H1 (cell line): ENCODE results near the gene SLX4IP. TPM values are rescaled to one million over a fixed set of nuclear protein-coding genes. Genes with fewer than 3 reads are reported as not detected.

ENCODE experiments used
- CTCF ChIA-PET: fragments of 300-600 bp; sonication (Branson Sonifier 250); formaldehyde crosslinking; loops from one replicate; lab custom pipeline; 2021; ENCODE audit not compliant: partially characterized antibody; lab: Charles Lee
- POLR2A ChIA-PET: fragments of 300-600 bp; sonication (Branson Sonifier 250); formaldehyde crosslinking; loops from one replicate; lab custom pipeline; 2021; ENCODE audit warnings: inconsistent platforms; ENCODE audit not compliant: partially characterized antibody; lab: Charles Lee
- DNase-seq, 2 experiments: peaks; one replicate each; pipeline versions ENCODE4 v3.0.0 to v3.0.0-alpha.2; 2010 to 2022; ENCODE audit warnings: low spot score in 2 of 2, low read depth in 1 of 2, mixed read lengths in 1 of 2
- FAIRE-seq: peaks from 2 replicates; lab custom pipeline; 2011; peaks lifted over from hg19 to GRCh38; lab: Jason Lieb, UNC
- H2AFZ ChIP-seq: 2 replicates; pipeline ENCODE4 v1.8.1; 2012; ENCODE audit warnings: low read length, inconsistent platforms
- H2AK5ac ChIP-seq: 2 replicates; pipeline ENCODE4 v1.6.1; 2013; ENCODE audit warnings: low read depth, low read length
- H2BK120ac ChIP-seq: replicated peaks from 2 replicates; pipeline ENCODE3; 2013; ENCODE audit warnings: low read depth, low read length, inconsistent platforms
- H2BK12ac ChIP-seq: 2 replicates; pipeline ENCODE4 v1.6.1; 2013; ENCODE audit warnings: low read depth, low read length
- H2BK15ac ChIP-seq: 2 replicates; pipeline ENCODE4 v1.6.1; 2013; ENCODE audit warnings: low read length
- H2BK20ac ChIP-seq: 2 replicates; pipeline ENCODE4 v1.6.1; 2013; ENCODE audit warnings: low read length
- H2BK5ac ChIP-seq: 2 replicates; pipeline ENCODE4 v1.6.1; 2013; ENCODE audit warnings: low read depth, low read length
- H3K14ac ChIP-seq: 2 replicates; pipeline ENCODE4 v1.6.1; 2013; ENCODE audit warnings: inconsistent platforms; ENCODE audit not compliant: insufficient read length
- H3K18ac ChIP-seq: 2 replicates; pipeline ENCODE4 v1.6.1; 2013; ENCODE audit warnings: low read length; ENCODE audit errors: extremely low read depth
- H3K23ac ChIP-seq: 2 replicates; pipeline ENCODE4 v1.6.1; 2013; ENCODE audit warnings: inconsistent platforms; ENCODE audit not compliant: insufficient read length
- H3K23me2 ChIP-seq: 2 replicates; pipeline ENCODE4 v1.6.1; 2013; ENCODE audit warnings: low read depth, low read length
- H3K27ac ChIP-seq: 2 replicates; pipeline ENCODE4 v1.6.1; 2011; ENCODE audit warnings: low read depth, low read length, inconsistent platforms
- H3K27me3 ChIP-seq, 4 experiments: replicated peaks in 1 of 4; 1 replicate in 1 of 4; 2 replicates in 3 of 4; pipeline versions ENCODE4 v1.6.1 to v1.8.1; 2011 to 2013; ENCODE audit warnings: low read length in 3 of 4, mild to moderate bottlenecking in 3 of 4, inconsistent platforms in 2 of 4, mixed read lengths in 2 of 4, moderate library complexity in 1 of 4; ENCODE audit not compliant: control insufficient read depth in 3 of 4, insufficient read depth in 3 of 4; ENCODE audit errors: extremely low read depth in 1 of 4
- H3K36me3 ChIP-seq, 4 experiments: 2 replicates each; pipeline versions ENCODE4 v1.6.1 to v1.8.1; 2011 to 2013; ENCODE audit warnings: mild to moderate bottlenecking in 4 of 4, low read length in 3 of 4, moderate library complexity in 2 of 4, control low read depth in 1 of 4, inconsistent platforms in 1 of 4; ENCODE audit not compliant: insufficient read depth in 4 of 4, control insufficient read depth in 2 of 4
- H3K4ac ChIP-seq: replicated peaks from 2 replicates; pipeline ENCODE3; 2013; ENCODE audit warnings: low read length, low read depth, mixed read lengths, inconsistent platforms; ENCODE audit not compliant: insufficient read length
- H3K4me1 ChIP-seq, 4 experiments: replicated peaks in 1 of 4; 1 replicate in 1 of 4; 2 replicates in 3 of 4; pipeline versions ENCODE4 v1.6.1 to v1.8.1; 2011 to 2013; ENCODE audit warnings: low read length in 3 of 4, inconsistent platforms in 2 of 4, mixed read lengths in 1 of 4; ENCODE audit not compliant: insufficient read depth in 4 of 4, control insufficient read depth in 3 of 4
- H3K4me2 ChIP-seq, 2 experiments: 2 replicates each; pipeline versions ENCODE4 v1.6.1 to v1.8.1; 2011 to 2013; ENCODE audit warnings: low read depth in 2 of 2, low read length in 2 of 2, control low read depth in 1 of 2, inconsistent platforms in 1 of 2, mild to moderate bottlenecking in 1 of 2; ENCODE audit not compliant: insufficient read depth in 1 of 2
- H3K4me3 ChIP-seq, 4 experiments: fragments of 200-600, 300-600 bp in 1 of 4; sonication (generic), shearing (Covaris generic), sonication (Bioruptor Twin) in 1 of 4; 2 replicates each; pipeline versions ENCODE4 v1.5.1 to v1.8.1; 2011 to 2016; ENCODE audit warnings: low read length in 4 of 4, low read depth in 3 of 4, control low read depth in 2 of 4, inconsistent platforms in 2 of 4, mild to moderate bottlenecking in 2 of 4, mixed read lengths in 1 of 4, moderate library complexity in 1 of 4; ENCODE audit not compliant: insufficient read depth in 2 of 4; ENCODE audit errors: extremely low read depth in 1 of 4
- H3K56ac ChIP-seq: replicated peaks from 2 replicates; pipeline ENCODE3; 2013; ENCODE audit warnings: low read depth, mild to moderate bottlenecking, mixed read lengths, low read length, inconsistent platforms; ENCODE audit not compliant: insufficient read length
- H3K79me1 ChIP-seq: 2 replicates; pipeline ENCODE4 v1.6.1; 2013; ENCODE audit warnings: low read depth, low read length, control low read depth
- H3K79me2 ChIP-seq, 2 experiments: 2 replicates each; pipeline versions ENCODE4 v1.6.1 to v1.8.1; 2012 to 2013; ENCODE audit warnings: low read length in 2 of 2, mild to moderate bottlenecking in 2 of 2, inconsistent platforms in 1 of 2; ENCODE audit not compliant: insufficient read depth in 2 of 2, control insufficient read depth in 1 of 2
- H3K9ac ChIP-seq, 4 experiments: replicated peaks in 1 of 4; 1 replicate in 1 of 4; 2 replicates in 3 of 4; pipeline versions ENCODE4 v1.6.1 to v1.8.1; 2011 to 2013; ENCODE audit warnings: low read depth in 3 of 4, low read length in 3 of 4, control low read depth in 2 of 4, mild to moderate bottlenecking in 2 of 4, moderate library complexity in 2 of 4, inconsistent platforms in 1 of 4; ENCODE audit errors: extremely low read depth in 1 of 4
- H3K9me3 ChIP-seq, 2 experiments: 2 replicates each; pipeline versions ENCODE4 v1.6.1 to v1.8.1; 2012 to 2013; ENCODE audit warnings: mild to moderate bottlenecking in 2 of 2, moderate library complexity in 2 of 2, control low read depth in 1 of 2, inconsistent platforms in 1 of 2, low read depth in 1 of 2, low read length in 1 of 2, mixed read lengths in 1 of 2; ENCODE audit not compliant: insufficient read depth in 2 of 2
- H4K20me1 ChIP-seq, 2 experiments: replicated peaks in 1 of 2; 2 replicates each; pipeline versions ENCODE3 to v1.8.1; 2011 to 2013; ENCODE audit warnings: inconsistent platforms in 2 of 2, low read length in 2 of 2, mild to moderate bottlenecking in 1 of 2; ENCODE audit not compliant: insufficient read depth in 2 of 2, control insufficient read depth in 1 of 2
- H4K5ac ChIP-seq: 2 replicates; pipeline ENCODE4 v1.6.1; 2013; ENCODE audit warnings: low read length, low read depth, mixed read lengths, inconsistent platforms; ENCODE audit not compliant: insufficient read length
- H4K8ac ChIP-seq: 2 replicates; pipeline ENCODE4 v1.8.0; 2013; ENCODE audit warnings: mild to moderate bottlenecking, moderate library complexity, low read length, inconsistent platforms; ENCODE audit not compliant: insufficient read depth; ENCODE audit errors: extremely low read depth
- H4K91ac ChIP-seq: replicated peaks from 2 replicates; pipeline ENCODE3; 2013; ENCODE audit warnings: low read length, mixed read lengths, inconsistent platforms; ENCODE audit not compliant: insufficient read length
- TEAD4 ChIP-seq: IDR thresholded peaks from 2 replicates; pipeline ENCODE4 v1.6.1; 2012; ENCODE audit warnings: low read depth, low read length, inconsistent platforms, mixed read lengths
- WGBS, 2 experiments: shearing (Covaris generic) in 1 of 2; methylation state at CpG; one replicate each; pipeline versions ENCODE4 v1.1.6 to v1.1.7; 2013 to 2015; ENCODE audit warnings: low lambda C conversion rate in 2 of 2, mixed read lengths in 2 of 2, inconsistent platforms in 1 of 2, low coverage in 1 of 2, missing lambda C conversion rate in 1 of 2; ENCODE audit not compliant: insufficient replicate concordance in 2 of 2, insufficient coverage in 1 of 2, insufficient read length in 1 of 2; ENCODE audit errors: extremely low coverage in 1 of 2, missing lambda C conversion rate in 1 of 2; 5-methylcytosine and 5-hydroxymethylcytosine counted together
- polyA plus RNA-seq, 7 experiments: library from polyadenylated mRNA; depleted of rRNA in 3 of 7; stranded (reverse) in 5 of 7; unstranded in 2 of 7; fragments of >200 nt in 5 of 7; fragments of 200-250 nt in 2 of 7; gene quantifications; 1 replicate in 5 of 7; 2 replicates in 1 of 7; 4 replicates in 1 of 7; pipeline versions ENCODE4 v1.2.1 to v1.2.3, GENCODE V29; 2011 to 2013; ENCODE audit warnings: missing spikeins in 2 of 7, mixed read lengths in 2 of 7
- total RNA-seq: library from RNA; stranded (reverse); fragmentation: NEBNext Ultra II Directional; extraction: Animal tissue kit (Norgen Biotek cat#: 25700); gene quantifications from 2 replicates; pipeline ENCODE4 v1.2.1, GENCODE V29; 2021

Gene SLX4IP
- total and polyA plus RNA-seq, 2 of the 8 experiments (the other 6 are each of a cell fraction or from before 2014, with no cell fraction given), result 2.4 to 8.7 TPM

- no peak overlapping the region for H3K27ac ChIP-seq
- no peaks in the 10 kb centered on the region for H4K20me1 ChIP-seq
- H2BK5ac ChIP-seq, result no peak overlapping the region
- no peak overlapping the region for H3K4me2 ChIP-seq
- H3K79me1 ChIP-seq, result no peaks in the 10 kb centered on the region
- no peak overlapping the region for H2AFZ ChIP-seq
- no peak overlapping the region for H3K18ac ChIP-seq
- DNase-seq (no peak), FAIRE-seq (no peak)
- H2AK5ac ChIP-seq, result no peak overlapping the region
- H2BK20ac ChIP-seq, result no peak overlapping the region
- no peak overlapping the region for H3K14ac ChIP-seq
- H2BK120ac ChIP-seq, result no peak overlapping the region
- POLR2A ChIA-PET, result no interaction called here
- CTCF ChIA-PET, result interaction anchor here (0.6 to 2.0 kb wide), 3 partner anchors 11 to 48 kb away, joined by 3 to 11 read pairs (median 3); no protein-coding TSS in a partner anchor
- no peak overlapping the region for H4K5ac ChIP-seq
- no peak for TF ChIP-seq TEAD4
- no peaks in the 10 kb centered on the region for H3K23me2 ChIP-seq
- H4K91ac ChIP-seq, result no peak overlapping the region
- WGBS, 2 experiments, result 100% methylated on average over 1 of the region's 1 CpG; no CpG with 5 or more reads in 1 of the 2 experiments
- H3K23ac ChIP-seq, result no peak overlapping the region
- no peak overlapping the region for H2BK12ac ChIP-seq
- no peaks in the 10 kb centered on the region for H3K27me3 ChIP-seq
- no peak overlapping the region for H3K4ac ChIP-seq
- no peak overlapping the region for H2BK15ac ChIP-seq
- no peak overlapping the region for H3K4me3 ChIP-seq
- peaks cover 0 to 20% (median 4%) of the 10 kb centered on the region in 4 experiments; a peak in 5 of 7 replicates for H3K4me1 ChIP-seq
- no peaks in the 10 kb centered on the region for H3K9me3 ChIP-seq
- no peak overlapping the region for H3K56ac ChIP-seq
- H3K36me3 ChIP-seq, result no peaks in the 10 kb centered on the region
- H3K79me2 ChIP-seq, result no peaks in the 10 kb centered on the region; a peak in 1 of 4 replicates
- H4K8ac ChIP-seq, result no peak overlapping the region
- no peak overlapping the region for H3K9ac ChIP-seq
Measured at GRCh38 chr20:10488534-10488933, 53.4 kb downstream of the SLX4IP start.
